ENCODE results near the gene SAMD11. TPM values are rescaled to one million over a fixed set of nuclear protein-coding genes. Genes with fewer than 3 reads are reported as not detected.

Gene SAMD11
- total and polyA plus RNA-seq, 2 of the 13 experiments (the other 11 are each of a cell fraction or from before 2014, with no cell fraction given) = 0.11 TPM; not detected in 1

DNA sequence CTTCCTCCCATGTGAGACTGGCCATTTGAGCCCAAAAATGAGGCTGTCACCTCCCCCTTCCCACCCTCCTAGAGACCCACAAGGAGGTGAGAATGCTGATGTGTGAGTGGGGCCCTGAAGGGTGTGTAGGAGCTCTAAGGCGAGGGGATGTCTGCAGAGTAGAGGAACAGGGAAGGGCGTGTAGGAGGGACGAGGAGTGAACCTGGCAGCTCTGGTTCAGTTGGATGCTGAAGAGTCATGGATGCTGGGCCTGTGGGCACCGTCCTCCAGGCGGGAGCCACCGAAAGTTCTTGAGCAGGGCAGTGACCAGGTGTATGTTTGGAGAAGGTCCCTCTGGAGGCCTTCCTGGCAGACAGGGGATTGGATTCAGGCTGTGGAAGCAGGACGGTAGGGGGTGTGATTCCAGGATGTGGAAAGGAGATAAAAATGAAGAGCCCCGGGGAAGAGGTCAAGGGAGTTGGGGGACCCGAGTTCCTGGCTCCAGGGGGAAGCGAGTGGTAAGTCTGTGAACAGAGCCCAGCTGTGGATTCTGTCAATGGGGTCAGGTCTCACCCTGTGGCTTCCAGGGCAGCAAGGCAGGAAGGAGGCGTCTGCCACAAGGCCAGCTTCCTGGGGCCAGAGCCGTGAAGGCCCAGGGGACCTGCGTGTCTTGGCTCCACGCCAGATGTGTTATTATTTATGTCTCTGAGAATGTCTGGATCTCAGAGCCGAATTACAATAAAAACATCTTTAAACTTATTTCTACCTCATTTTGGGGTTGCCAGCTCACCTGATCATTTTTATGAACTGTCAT, 7.9 kb downstream of the SAMD11 start:
- no peaks in the 10 kb centered on the region for H3K4me1 ChIP-seq (ENCODE audit: insufficient read depth, low read length)
- H4K20me1 ChIP-seq (ENCODE audit: insufficient read depth, low read length) = no peaks in the 10 kb centered on the region
- 23% methylated on average over 11 of the region's 15 CpGs for WGBS (ENCODE audit: low lambda C conversion rate)
- no peaks in the 10 kb centered on the region for H3K9me3 ChIP-seq (ENCODE audit: low read length)
- FAIRE-seq = no peak
- no peak for DNase-seq (ENCODE audit: low spot score)
- no peaks in the 10 kb centered on the region for H3K79me2 ChIP-seq (ENCODE audit: insufficient read depth, low read length)
- H3K4me2 ChIP-seq (ENCODE audit: low read depth, low read length) = no peak overlapping the region
- peak; percentile 9; the same call in 2 of the 3 replicates for ATAC-seq
- in situ Hi-C loops (cut with HindIII; ENCODE audit: extremely low pct_ligation_motif_present, low pct_unique_long_range_greater_than_20kb) = no loop called here
- H3K9ac ChIP-seq (ENCODE audit: insufficient read depth, low read depth, low read length) = no peak overlapping the region
- intact Hi-C loops (cut with micrococcal nuclease; ENCODE audit: unreplicated experiment) = no loop called here
- no peaks in the 10 kb centered on the region for H3K36me3 ChIP-seq (replicated peaks in 1 of 2; ENCODE audit: control insufficient read depth in 1 of 2, insufficient read depth in 2 of 2, low read length in 2 of 2)
- H3K27ac ChIP-seq (ENCODE audit: extremely low read length, insufficient read depth, low read length) = no peak overlapping the region
- no peak overlapping the region for H3K4me3 ChIP-seq (replicated peaks in 1 of 3; ENCODE audit: insufficient read depth in 1 of 3, low read depth in 2 of 3, low read length in 3 of 3)
- H3K27me3 ChIP-seq (ENCODE audit: control insufficient read depth in 1 of 2, insufficient read depth in 2 of 2, low read length in 2 of 2) = peaks cover 36 to 87% of the 10 kb centered on the region in 2 experiments
- no peak overlapping the region for H2AFZ ChIP-seq (ENCODE audit: low read length)
- POLR2A ChIA-PET = no interaction called here
- BruUV-seq (replicated peaks) = no TSS peak
- no peak for TF ChIP-seq ZSCAN30 (CRISPR knock-in tag; IDR thresholded peaks at IDR 0.05)
- TF ChIP-seq MYC (CRISPR knock-in tag; IDR thresholded peaks at IDR 0.05; ENCODE audit: borderline replicate concordance) = no peak
- TF ChIP-seq, protein P1, sequence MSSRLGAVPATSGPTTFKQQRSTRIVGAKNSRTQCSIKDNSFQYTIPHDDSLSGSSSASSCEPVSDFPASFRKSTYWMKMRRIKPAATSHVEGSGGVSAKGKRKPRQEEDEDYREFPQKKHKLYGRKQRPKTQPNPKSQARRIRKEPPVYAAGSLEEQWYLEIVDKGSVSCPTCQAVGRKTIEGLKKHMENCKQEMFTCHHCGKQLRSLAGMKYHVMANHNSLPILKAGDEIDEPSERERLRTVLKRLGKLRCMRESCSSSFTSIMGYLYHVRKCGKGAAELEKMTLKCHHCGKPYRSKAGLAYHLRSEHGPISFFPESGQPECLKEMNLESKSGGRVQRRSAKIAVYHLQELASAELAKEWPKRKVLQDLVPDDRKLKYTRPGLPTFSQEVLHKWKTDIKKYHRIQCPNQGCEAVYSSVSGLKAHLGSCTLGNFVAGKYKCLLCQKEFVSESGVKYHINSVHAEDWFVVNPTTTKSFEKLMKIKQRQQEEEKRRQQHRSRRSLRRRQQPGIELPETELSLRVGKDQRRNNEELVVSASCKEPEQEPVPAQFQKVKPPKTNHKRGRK (CRISPR knock-in tag; IDR thresholded peaks at IDR 0.05) = no peak
- no peak for TF ChIP-seq ZNF761 (CRISPR knock-in tag; conservative IDR thresholded peaks at IDR 0.05)
- no peak for TF ChIP-seq RBM39 (IDR thresholded peaks at IDR 0.05; ENCODE audit: low read depth, low read length, poor library complexity, severe bottlenecking)
- TF ChIP-seq ZNF121 (CRISPR knock-in tag; IDR thresholded peaks at IDR 0.05) = no peak
- TF ChIP-seq U2AF1 (optimal IDR thresholded peaks at IDR 0.05; ENCODE audit: low read depth, low read length) = no peak
- TF ChIP-seq, protein P2, sequence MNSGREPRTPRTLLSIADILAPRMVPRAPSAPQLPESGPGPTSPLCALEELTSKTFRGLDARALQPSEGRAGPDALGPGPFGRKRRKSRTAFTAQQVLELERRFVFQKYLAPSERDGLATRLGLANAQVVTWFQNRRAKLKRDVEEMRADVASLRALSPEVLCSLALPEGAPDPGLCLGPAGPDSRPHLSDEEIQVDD (CRISPR knock-in tag; IDR thresholded peaks at IDR 0.05; ENCODE audit: borderline replicate concordance) = no peak
- TF ChIP-seq, protein P3, sequence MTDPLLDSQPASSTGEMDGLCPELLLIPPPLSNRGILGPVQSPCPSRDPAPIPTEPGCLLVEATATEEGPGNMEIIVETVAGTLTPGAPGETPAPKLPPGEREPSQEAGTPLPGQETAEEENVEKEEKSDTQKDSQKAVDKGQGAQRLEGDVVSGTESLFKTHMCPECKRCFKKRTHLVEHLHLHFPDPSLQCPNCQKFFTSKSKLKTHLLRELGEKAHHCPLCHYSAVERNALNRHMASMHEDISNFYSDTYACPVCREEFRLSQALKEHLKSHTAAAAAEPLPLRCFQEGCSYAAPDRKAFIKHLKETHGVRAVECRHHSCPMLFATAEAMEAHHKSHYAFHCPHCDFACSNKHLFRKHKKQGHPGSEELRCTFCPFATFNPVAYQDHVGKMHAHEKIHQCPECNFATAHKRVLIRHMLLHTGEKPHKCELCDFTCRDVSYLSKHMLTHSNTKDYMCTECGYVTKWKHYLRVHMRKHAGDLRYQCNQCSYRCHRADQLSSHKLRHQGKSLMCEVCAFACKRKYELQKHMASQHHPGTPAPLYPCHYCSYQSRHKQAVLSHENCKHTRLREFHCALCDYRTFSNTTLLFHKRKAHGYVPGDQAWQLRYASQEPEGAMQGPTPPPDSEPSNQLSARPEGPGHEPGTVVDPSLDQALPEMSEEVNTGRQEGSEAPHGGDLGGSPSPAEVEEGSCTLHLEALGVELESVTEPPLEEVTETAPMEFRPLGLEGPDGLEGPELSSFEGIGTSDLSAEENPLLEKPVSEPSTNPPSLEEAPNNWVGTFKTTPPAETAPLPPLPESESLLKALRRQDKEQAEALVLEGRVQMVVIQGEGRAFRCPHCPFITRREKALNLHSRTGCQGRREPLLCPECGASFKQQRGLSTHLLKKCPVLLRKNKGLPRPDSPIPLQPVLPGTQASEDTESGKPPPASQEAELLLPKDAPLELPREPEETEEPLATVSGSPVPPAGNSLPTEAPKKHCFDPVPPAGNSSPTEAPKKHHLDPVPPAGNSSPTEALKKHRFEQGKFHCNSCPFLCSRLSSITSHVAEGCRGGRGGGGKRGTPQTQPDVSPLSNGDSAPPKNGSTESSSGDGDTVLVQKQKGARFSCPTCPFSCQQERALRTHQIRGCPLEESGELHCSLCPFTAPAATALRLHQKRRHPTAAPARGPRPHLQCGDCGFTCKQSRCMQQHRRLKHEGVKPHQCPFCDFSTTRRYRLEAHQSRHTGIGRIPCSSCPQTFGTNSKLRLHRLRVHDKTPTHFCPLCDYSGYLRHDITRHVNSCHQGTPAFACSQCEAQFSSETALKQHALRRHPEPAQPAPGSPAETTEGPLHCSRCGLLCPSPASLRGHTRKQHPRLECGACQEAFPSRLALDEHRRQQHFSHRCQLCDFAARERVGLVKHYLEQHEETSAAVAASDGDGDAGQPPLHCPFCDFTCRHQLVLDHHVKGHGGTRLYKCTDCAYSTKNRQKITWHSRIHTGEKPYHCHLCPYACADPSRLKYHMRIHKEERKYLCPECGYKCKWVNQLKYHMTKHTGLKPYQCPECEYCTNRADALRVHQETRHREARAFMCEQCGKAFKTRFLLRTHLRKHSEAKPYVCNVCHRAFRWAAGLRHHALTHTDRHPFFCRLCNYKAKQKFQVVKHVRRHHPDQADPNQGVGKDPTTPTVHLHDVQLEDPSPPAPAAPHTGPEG (CRISPR knock-in tag; IDR thresholded peaks at IDR 0.05) = no peak
- no peak for TF ChIP-seq ELF1 (CRISPR knock-in tag; IDR thresholded peaks at IDR 0.05)
- TF ChIP-seq CCDC6 (CRISPR knock-in tag; IDR thresholded peaks at IDR 0.05) = no peak
- no peak for TF ChIP-seq ZNF589 (CRISPR knock-in tag; conservative IDR thresholded peaks at IDR 0.05)
- CTCF ChIA-PET (ENCODE audit: low intra/inter-chr PET ratio, low total read pairs) = no interaction called here

Data from HepG2 (cell line).